ENCODE results near the gene CPPED1.

CPPED1 gene

GRCh38 chr16:12704492-12705111 lies 99.1 kb downstream of the CPPED1 start:
- no peak overlapping the region for H3K4me3 Mint-ChIP-seq
- H3K36me3 Mint-ChIP-seq (ENCODE audit: insufficient read depth): peaks cover 10% of the 10 kb centered on the region
- H3K27ac Mint-ChIP-seq (ENCODE audit: low read depth): no peak overlapping the region
- ATAC-seq (replicated peaks; ENCODE audit: extremely low read depth, poor library complexity, severe bottlenecking): no peak
- H3K9me3 Mint-ChIP-seq: no peaks in the 10 kb centered on the region
- H3K27me3 Mint-ChIP-seq: no peaks in the 10 kb centered on the region
- no peaks in the 10 kb centered on the region for H3K4me1 Mint-ChIP-seq
- no peak for DNase-seq (ENCODE audit: low spot score in 2 of 2)

GRCh38 chr16:12703935-12704334 lies 99.8 kb downstream of the CPPED1 start:
- H3K36me3 Mint-ChIP-seq (ENCODE audit: insufficient read depth): peaks cover 10% of the 10 kb centered on the region
- DNase-seq (ENCODE audit: low spot score in 2 of 2): no peak
- H3K4me3 Mint-ChIP-seq: no peak overlapping the region
- H3K9me3 Mint-ChIP-seq: no peaks in the 10 kb centered on the region
- H3K4me1 Mint-ChIP-seq: no peaks in the 10 kb centered on the region
- H3K27ac Mint-ChIP-seq (ENCODE audit: low read depth): no peak overlapping the region
- ATAC-seq (replicated peaks; ENCODE audit: extremely low read depth, poor library complexity, severe bottlenecking): no peak
- no peaks in the 10 kb centered on the region for H3K27me3 Mint-ChIP-seq

GRCh38 chr16:12700161-12700560 lies 103.5 kb downstream of the CPPED1 start:
- Mint-ChIP-seq H3K27me3 (no peaks in the 10 kb centered on the region), H3K36me3 (ENCODE audit: insufficient read depth) (peaks cover 14% of the 10 kb centered on the region), H3K9me3 (no peaks in the 10 kb centered on the region), H3K4me1 (no peaks in the 10 kb centered on the region), H3K4me3 (no peak overlapping the region), H3K27ac (ENCODE audit: low read depth) (no peak overlapping the region)
- ATAC-seq (replicated peaks; ENCODE audit: extremely low read depth, poor library complexity, severe bottlenecking) (no peak), DNase-seq (ENCODE audit: low spot score in 2 of 2) (no peak)

GRCh38 chr16:12699161-12699560 lies 104.5 kb downstream of the CPPED1 start:
- peaks cover 12% of the 10 kb centered on the region for H3K36me3 Mint-ChIP-seq (ENCODE audit: insufficient read depth)
- no peaks in the 10 kb centered on the region for H3K27me3 Mint-ChIP-seq
- no peak overlapping the region for H3K27ac Mint-ChIP-seq (ENCODE audit: low read depth)
- ATAC-seq (replicated peaks; ENCODE audit: extremely low read depth, poor library complexity, severe bottlenecking) (no peak), DNase-seq (ENCODE audit: low spot score in 2 of 2) (no peak)
- no peaks in the 10 kb centered on the region for H3K9me3 Mint-ChIP-seq
- no peak overlapping the region for H3K4me3 Mint-ChIP-seq
- H3K4me1 Mint-ChIP-seq: no peaks in the 10 kb centered on the region

- Mint-ChIP-seq H3K36me3 (ENCODE audit: insufficient read depth) (peaks cover 9% of the 10 kb centered on the region), H3K4me1 (no peaks in the 10 kb centered on the region), H3K9me3 (no peaks in the 10 kb centered on the region), H3K27ac (ENCODE audit: low read depth) (no peak overlapping the region), H3K4me3 (no peak overlapping the region), H3K27me3 (no peaks in the 10 kb centered on the region)
- no peak for ATAC-seq (replicated peaks; ENCODE audit: extremely low read depth, poor library complexity, severe bottlenecking)
- no peak for DNase-seq (ENCODE audit: low spot score in 2 of 2)
Measured at GRCh38 chr16:12697437-12697836, 106.2 kb downstream of the CPPED1 start.

- H3K4me3 Mint-ChIP-seq: no peak overlapping the region
- H3K27me3 Mint-ChIP-seq: no peaks in the 10 kb centered on the region
- H3K27ac Mint-ChIP-seq (ENCODE audit: low read depth): peak overlapping the region; percentile 60
- H3K36me3 Mint-ChIP-seq (ENCODE audit: insufficient read depth): peaks cover 3% of the 10 kb centered on the region
- ATAC-seq (replicated peaks; ENCODE audit: extremely low read depth, poor library complexity, severe bottlenecking) (no peak), DNase-seq (ENCODE audit: low spot score in 2 of 2) (no peak)
- no peaks in the 10 kb centered on the region for H3K4me1 Mint-ChIP-seq
- H3K9me3 Mint-ChIP-seq: no peaks in the 10 kb centered on the region
Measured at GRCh38 chr16:12695454-12695853, 108.2 kb downstream of the CPPED1 start.

- Mint-ChIP-seq H3K4me3 (no peak overlapping the region), H3K36me3 (ENCODE audit: insufficient read depth) (no peaks in the 10 kb centered on the region), H3K27ac (ENCODE audit: low read depth) (no peak overlapping the region), H3K9me3 (no peaks in the 10 kb centered on the region), H3K27me3 (no peaks in the 10 kb centered on the region), H3K4me1 (no peaks in the 10 kb centered on the region)
- DNase-seq (ENCODE audit: low spot score in 2 of 2): no peak
- ATAC-seq (replicated peaks; ENCODE audit: extremely low read depth, poor library complexity, severe bottlenecking): no peak
Measured at GRCh38 chr16:12690024-12690423, 113.7 kb downstream of the CPPED1 start.

GRCh38 chr16:12688951-12689850 lies 114.5 kb downstream of the CPPED1 start:
- Mint-ChIP-seq H3K9me3 (no peaks in the 10 kb centered on the region), H3K27ac (ENCODE audit: low read depth) (no peak overlapping the region), H3K4me3 (no peak overlapping the region), H3K27me3 (no peaks in the 10 kb centered on the region), H3K4me1 (no peaks in the 10 kb centered on the region), H3K36me3 (ENCODE audit: insufficient read depth) (no peaks in the 10 kb centered on the region)
- DNase-seq (ENCODE audit: low spot score in 2 of 2) (no peak), ATAC-seq (replicated peaks; ENCODE audit: extremely low read depth, poor library complexity, severe bottlenecking) (no peak)

- peaks cover 2% of the 10 kb centered on the region for H3K36me3 Mint-ChIP-seq (ENCODE audit: insufficient read depth)
- H3K4me3 Mint-ChIP-seq: no peak overlapping the region
- no peak overlapping the region for H3K27ac Mint-ChIP-seq (ENCODE audit: low read depth)
- no peaks in the 10 kb centered on the region for H3K4me1 Mint-ChIP-seq
- H3K27me3 Mint-ChIP-seq: no peaks in the 10 kb centered on the region
- H3K9me3 Mint-ChIP-seq: no peaks in the 10 kb centered on the region
- ATAC-seq (replicated peaks; ENCODE audit: extremely low read depth, poor library complexity, severe bottlenecking): no peak
- no peak for DNase-seq (ENCODE audit: low spot score in 2 of 2)
Measured at GRCh38 chr16:12685806-12686205, 117.9 kb downstream of the CPPED1 start.

GRCh38 chr16:12682432-12683165 lies 121.1 kb downstream of the CPPED1 start:
- no peak for DNase-seq (ENCODE audit: low spot score in 2 of 2)

GRCh38 chr16:12681653-12682052 lies 122.0 kb downstream of the CPPED1 start:
- ATAC-seq (replicated peaks; ENCODE audit: extremely low read depth, poor library complexity, severe bottlenecking): no peak
- Mint-ChIP-seq H3K36me3 (ENCODE audit: insufficient read depth) (peaks cover 2% of the 10 kb centered on the region), H3K27me3 (no peaks in the 10 kb centered on the region), H3K4me1 (peaks cover 13% of the 10 kb centered on the region), H3K9me3 (no peaks in the 10 kb centered on the region), H3K4me3 (no peak overlapping the region), H3K27ac (ENCODE audit: low read depth) (no peak overlapping the region)
- DNase-seq (ENCODE audit: low spot score in 2 of 2): no peak

More at GRCh38 chr16:12682432-12683165, 121.1 kb downstream of the CPPED1 start:
- Mint-ChIP-seq H3K27ac (ENCODE audit: low read depth) (no peak overlapping the region), H3K9me3 (no peaks in the 10 kb centered on the region), H3K4me3 (no peak overlapping the region), H3K27me3 (no peaks in the 10 kb centered on the region), H3K4me1 (peaks cover 3% of the 10 kb centered on the region), H3K36me3 (ENCODE audit: insufficient read depth) (peaks cover 2% of the 10 kb centered on the region)
- ATAC-seq (replicated peaks; ENCODE audit: extremely low read depth, poor library complexity, severe bottlenecking): no peak

GRCh38 chr16:12680531-12680930 lies 123.2 kb downstream of the CPPED1 start:
- H3K27me3 Mint-ChIP-seq: no peaks in the 10 kb centered on the region
- peaks cover 14% of the 10 kb centered on the region for H3K4me1 Mint-ChIP-seq
- H3K4me3 Mint-ChIP-seq: no peak overlapping the region
- no peak for ATAC-seq (replicated peaks; ENCODE audit: extremely low read depth, poor library complexity, severe bottlenecking)
- no peak for DNase-seq (ENCODE audit: low spot score in 2 of 2)
- H3K36me3 Mint-ChIP-seq (ENCODE audit: insufficient read depth): peaks cover 2% of the 10 kb centered on the region
- no peak overlapping the region for H3K27ac Mint-ChIP-seq (ENCODE audit: low read depth)
- H3K9me3 Mint-ChIP-seq: no peaks in the 10 kb centered on the region
